ENCODE results near the gene MOSPD3.
"Not testable (repeated sequence)": the region's sequence is repeated elsewhere in the genome, so short reads cannot be mapped to it uniquely, and the experiment has no call there.

- TF ChIP-seq CTCF (conservative IDR thresholded peaks at IDR 0.05; ENCODE audit: low read depth, low read length); EZH2phosphoT487 (IDR thresholded peaks at IDR 0.05; ENCODE audit: borderline replicate concordance, low read length); EZH2 (IDR thresholded peaks at IDR 0.05; ENCODE audit: low read length, unreplicated experiment): not testable (repeated sequence)
Measured at GRCh38 chr7:100564405-100564804, 47.9 kb upstream of the MOSPD3 start.
